B cell (primary cell): ENCODE data around the gene BLCAP. TPM values are rescaled to one million over a fixed set of nuclear protein-coding genes. Genes with fewer than 3 reads are reported as not detected.

Experiments used
- ATAC-seq: fragments of 200-7000 bp; cut with Tn5 transposase; one replicate; pipeline ENCODE4 v1.10.0; 2021; ENCODE audit warnings: low read depth, mild to moderate bottlenecking, moderate number of reproducible peaks, moderate library complexity
- CTCF ChIA-PET: fragments of 350-600 bp; sonication (Branson Sonifier 250); formaldehyde crosslinking; loops from one replicate; lab custom pipeline; 2021; ENCODE audit warnings: antibody characterized with exemption, inconsistent platforms; lab: Charles Lee
- POLR2A ChIA-PET: fragments of 350-600 bp; sonication (Branson Sonifier 250); formaldehyde crosslinking; loops from one replicate; lab custom pipeline; 2021; ENCODE audit warnings: antibody characterized with exemption; lab: Charles Lee
- DNase-seq: peaks from one replicate; pipeline ENCODE4 v3.0.0; 2013
- H2AFZ ChIP-seq: 2 replicates; pipeline ENCODE4 v1.6.1; 2012; ENCODE audit warnings: mild to moderate bottlenecking, low read depth, low read length; ENCODE audit not compliant: insufficient read depth, poor library complexity, severe bottlenecking
- H3K27ac ChIP-seq, 2 donors: 1 replicate in 1 of 2; 2 replicates in 1 of 2; pipeline ENCODE4 v1.5.1; 2012 to 2013; ENCODE audit warnings: low read length in 2 of 2, mild to moderate bottlenecking in 2 of 2, moderate library complexity in 1 of 2
- H3K27me3 ChIP-seq, 4 experiments: fragments of 200-600 bp in 1 of 4; sonication (generic) in 1 of 4; replicated peaks in 1 of 4; 1 replicate in 2 of 4; 2 replicates in 2 of 4; pipeline versions ENCODE4 v1.6.1 to v1.7.0; 2013 to 2016; ENCODE audit warnings: low read length in 3 of 4, mild to moderate bottlenecking in 2 of 4, mixed read lengths in 1 of 4, moderate library complexity in 1 of 4; ENCODE audit not compliant: insufficient read depth in 4 of 4, control insufficient read depth in 3 of 4; ENCODE audit errors: control extremely low read depth in 1 of 4
- H3K36me3 ChIP-seq, 2 experiments: replicated peaks in 1 of 2; 1 replicate in 1 of 2; 2 replicates in 1 of 2; pipeline versions ENCODE4 v1.6.1 to v1.7.1; 2013; ENCODE audit warnings: low read length in 1 of 2; ENCODE audit not compliant: insufficient read depth in 2 of 2, control insufficient read depth in 1 of 2; ENCODE audit errors: control extremely low read depth in 1 of 2, extremely low read depth in 1 of 2
- H3K4me1 ChIP-seq, 2 donors: fragments of 200-600 bp in 1 of 2; sonication (generic) in 1 of 2; 1 replicate in 1 of 2; 2 replicates in 1 of 2; pipeline versions ENCODE4 v1.5.1 to v1.6.1; 2013 to 2017; ENCODE audit warnings: low read length in 2 of 2; ENCODE audit not compliant: control insufficient read depth in 2 of 2, insufficient read depth in 2 of 2
- H3K4me2 ChIP-seq: replicated peaks from 2 replicates; pipeline ENCODE3; 2012; ENCODE audit warnings: mild to moderate bottlenecking, low read depth, low read length; ENCODE audit not compliant: poor library complexity, severe bottlenecking
- H3K4me3 ChIP-seq, 5 experiments: fragments of 200-600 bp in 1 of 5; sonication (generic) in 1 of 5; 1 replicate in 3 of 5; 2 replicates in 2 of 5; pipeline versions ENCODE4 v1.5.1 to v1.7.0; 2011 to 2016; ENCODE audit warnings: low read length in 4 of 5, mild to moderate bottlenecking in 4 of 5, low read depth in 2 of 5, control low read depth in 1 of 5, moderate library complexity in 1 of 5; ENCODE audit not compliant: insufficient read depth in 1 of 5; ENCODE audit errors: control extremely low read depth in 1 of 5, extremely low read depth in 1 of 5
- H3K79me2 ChIP-seq: fragments of 200-600 bp; sonication (generic); one replicate; pipeline ENCODE4 v1.6.0; 2016; ENCODE audit warnings: low read length; ENCODE audit not compliant: control insufficient read depth, insufficient read depth
- H3K9ac ChIP-seq: fragments of 200-600 bp; sonication (generic); 2 replicates; pipeline ENCODE4 v1.6.1; 2017; ENCODE audit warnings: mild to moderate bottlenecking, low read length, moderate library complexity
- H3K9me3 ChIP-seq, 3 donors: one replicate each; pipeline versions ENCODE4 v1.6.1 to v1.7.1; 2013; ENCODE audit warnings: low read length in 2 of 3; ENCODE audit not compliant: control insufficient read depth in 2 of 3, insufficient read depth in 1 of 3; ENCODE audit errors: control extremely low read depth in 1 of 3
- H4K20me1 ChIP-seq: 2 replicates; pipeline ENCODE4 v1.6.0; 2012; ENCODE audit warnings: mild to moderate bottlenecking, low read length; ENCODE audit not compliant: insufficient read depth, control insufficient read depth, poor library complexity, severe bottlenecking
- H3K27ac Mint-ChIP-seq: one replicate; pipeline ENCODE4 v1.8.0; 2021; ENCODE audit warnings: mixed read lengths
- H3K27me3 Mint-ChIP-seq: one replicate; pipeline ENCODE4 v1.8.0; 2021; ENCODE audit warnings: mixed read lengths
- H3K4me1 Mint-ChIP-seq: one replicate; pipeline ENCODE4 v1.8.0; 2021; ENCODE audit warnings: mixed read lengths
- H3K4me3 Mint-ChIP-seq: one replicate; pipeline ENCODE4 v1.8.0; 2021; ENCODE audit warnings: mixed read lengths
- H3K9me3 Mint-ChIP-seq: one replicate; pipeline ENCODE4 v1.8.0; 2022; ENCODE audit warnings: mixed read lengths; ENCODE audit not compliant: insufficient read depth
- EZH2 ChIP-seq: IDR thresholded peaks from 2 replicates; pipeline ENCODE4 v1.6.1; 2012; ENCODE audit warnings: borderline replicate concordance, low read depth, mild to moderate bottlenecking, moderate library complexity, low read length; ENCODE audit not compliant: insufficient read depth, poor library complexity, severe bottlenecking
- WGBS: methylation state at CpG from one replicate; pipeline ENCODE4 v1.1.5; 2013; ENCODE audit warnings: missing lambda C conversion rate; ENCODE audit not compliant: insufficient coverage; 5-methylcytosine and 5-hydroxymethylcytosine counted together
- intact Hi-C: fragments of 100-400 bp; cut with micrococcal nuclease; formaldehyde crosslinking; loops from one replicate; pipeline ENCODE4 v1.10.0; 2022
- polyA plus RNA-seq: library from polyadenylated mRNA; depleted of rRNA; stranded (reverse); fragments of >200 nt; gene quantifications from 2 replicates; pipeline ENCODE4 v1.2.3, GENCODE V29; 2012
- total RNA-seq, 2 donors: library from RNA; stranded (reverse); fragments of 120-200 nt in 1 of 2; gene quantifications; 1 replicate in 1 of 2; 2 replicates in 1 of 2; pipeline versions ENCODE4 v1.2.3 to v1.2.4, GENCODE V29; 2013 to 2022
- TF ChIP-seq, protein P1 (sequence below): fragments of 200-600 bp; IDR thresholded peaks from one replicate; pipeline ENCODE4 v1.8.0; 2022; ENCODE audit warnings: antibody characterized with exemption, mild to moderate bottlenecking

Gene BLCAP
- total and polyA plus RNA-seq, 2 donors (not counting 1 experiment from before 2014, with no cell fraction given), result 56.2 to 188 TPM

DNA sequence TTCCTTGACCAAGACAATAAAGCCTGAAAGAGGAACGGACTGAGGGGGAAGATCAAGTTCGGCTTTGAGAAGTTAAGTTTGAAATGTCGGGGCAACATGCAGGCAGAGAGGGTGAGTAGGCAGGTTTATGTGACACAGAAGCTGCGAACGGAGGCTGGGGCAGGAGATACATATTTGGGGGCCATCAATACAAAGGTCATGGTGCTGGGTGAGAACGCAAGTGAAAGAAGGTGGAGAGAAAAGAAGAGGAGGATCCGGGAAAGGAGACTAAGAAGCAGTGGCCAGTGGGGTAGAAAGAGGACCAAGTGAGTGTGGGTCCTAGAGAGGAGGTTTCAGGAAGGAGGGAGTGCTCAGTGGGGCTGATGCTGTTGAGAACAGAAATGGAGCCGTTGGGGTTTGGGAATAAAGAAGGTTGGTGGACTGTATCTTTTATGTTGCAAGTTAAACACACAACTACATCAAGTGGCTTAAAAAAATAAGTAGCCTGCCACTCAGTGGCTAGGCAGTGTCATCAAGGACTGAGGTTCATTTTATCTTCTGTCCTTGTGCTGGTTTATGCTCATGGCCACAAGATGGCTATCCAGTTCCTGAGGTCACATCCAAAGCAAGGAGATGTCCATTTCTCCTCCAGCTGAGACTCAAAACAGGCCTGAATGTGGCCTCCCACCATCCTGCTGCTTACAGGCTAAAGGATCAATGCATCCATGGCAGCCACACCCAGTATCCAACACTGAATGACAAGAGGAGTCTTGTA, 1.7 kb upstream of the BLCAP start:
- Mint-ChIP-seq H3K4me3 (peak overlapping the region; percentile 44), H3K27me3 (no peaks in the 10 kb centered on the region), H3K9me3 (no peaks in the 10 kb centered on the region), H3K27ac (peak overlapping the region; percentile 22), H3K4me1 (peaks cover 38% of the 10 kb centered on the region)
- no peak for ATAC-seq
- Histone ChIP-seq H3K9ac (no peak overlapping the region), H3K79me2 (peaks cover 48% of the 10 kb centered on the region), H3K4me2 (no peak overlapping the region), H3K36me3 (peaks cover 0 to 5% of the 10 kb centered on the region in 2 experiments), H3K4me1 (peaks cover 31 to 35% of the 10 kb centered on the region in 2 donors), H2AFZ (no peak overlapping the region), H3K9me3 (no peaks in the 10 kb centered on the region), H4K20me1 (peaks cover 32% of the 10 kb centered on the region), H3K27ac (no peak overlapping the region), H3K27me3 (no peaks in the 10 kb centered on the region), H3K4me3 (no peak overlapping the region)
- 85% methylated on average over 7 of the region's 8 CpGs for WGBS
- POLR2A ChIA-PET, result interaction anchor here (0.6 kb wide), 1 partner anchor 256 kb away, joined by 7 read pairs; no protein-coding TSS in a partner anchor
- intact Hi-C loops, result loop anchor here (5.0 to 10.0 kb wide), 2 partner anchors 165 to 522 kb away; partner anchors contain the start of gene CTNNBL1
- DNase-seq, result no peak
- CTCF ChIA-PET, result interaction anchor here (0.9 to 9.8 kb wide), 4 partner anchors 10 to 332 kb away, joined by 3 to 307 read pairs (median 82); no protein-coding TSS in a partner anchor
- TF ChIP-seq, protein P1, sequence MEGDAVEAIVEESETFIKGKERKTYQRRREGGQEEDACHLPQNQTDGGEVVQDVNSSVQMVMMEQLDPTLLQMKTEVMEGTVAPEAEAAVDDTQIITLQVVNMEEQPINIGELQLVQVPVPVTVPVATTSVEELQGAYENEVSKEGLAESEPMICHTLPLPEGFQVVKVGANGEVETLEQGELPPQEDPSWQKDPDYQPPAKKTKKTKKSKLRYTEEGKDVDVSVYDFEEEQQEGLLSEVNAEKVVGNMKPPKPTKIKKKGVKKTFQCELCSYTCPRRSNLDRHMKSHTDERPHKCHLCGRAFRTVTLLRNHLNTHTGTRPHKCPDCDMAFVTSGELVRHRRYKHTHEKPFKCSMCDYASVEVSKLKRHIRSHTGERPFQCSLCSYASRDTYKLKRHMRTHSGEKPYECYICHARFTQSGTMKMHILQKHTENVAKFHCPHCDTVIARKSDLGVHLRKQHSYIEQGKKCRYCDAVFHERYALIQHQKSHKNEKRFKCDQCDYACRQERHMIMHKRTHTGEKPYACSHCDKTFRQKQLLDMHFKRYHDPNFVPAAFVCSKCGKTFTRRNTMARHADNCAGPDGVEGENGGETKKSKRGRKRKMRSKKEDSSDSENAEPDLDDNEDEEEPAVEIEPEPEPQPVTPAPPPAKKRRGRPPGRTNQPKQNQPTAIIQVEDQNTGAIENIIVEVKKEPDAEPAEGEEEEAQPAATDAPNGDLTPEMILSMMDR, result no peak
- TF ChIP-seq EZH2, result no peak
